PC-9 (cell line): ENCODE data around the gene IL2RG.

Source experiments
- EZH2 ChIP-seq: fragments of 200-600 bp; sonication (generic); IDR thresholded peaks from 2 replicates; pipeline ENCODE4 v1.8.0; 2017; ENCODE audit warnings: antibody characterized with exemption, low read depth
- TF ChIP-seq, protein P1 (sequence below): fragments of 200-600 bp; sonication (generic); conservative IDR thresholded peaks from 2 replicates; pipeline ENCODE4 v1.6.1; 2017; ENCODE audit warnings: mixed run types, antibody characterized with exemption, mild to moderate bottlenecking, moderate library complexity

DNA sequence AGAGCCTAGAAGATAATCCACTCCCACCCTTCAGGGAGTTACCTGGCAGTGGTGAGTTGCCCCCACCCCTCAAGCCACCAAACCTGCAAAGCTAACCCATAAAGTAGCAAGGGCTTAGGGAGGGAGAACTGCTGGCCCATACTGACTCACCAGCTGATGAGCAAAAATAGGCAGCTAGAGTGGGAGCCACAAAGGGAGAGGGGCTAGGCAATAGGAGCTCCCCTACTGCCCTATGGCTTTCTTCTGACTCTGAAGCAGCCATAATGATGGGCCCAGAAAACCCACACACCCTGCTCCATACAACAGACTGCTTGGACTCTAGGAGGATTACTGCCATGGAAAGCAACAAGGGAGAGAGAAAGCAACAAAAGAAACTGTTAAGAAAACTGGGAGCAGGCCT, 51.2 kb downstream of the IL2RG start:
- TF ChIP-seq, protein P1, sequence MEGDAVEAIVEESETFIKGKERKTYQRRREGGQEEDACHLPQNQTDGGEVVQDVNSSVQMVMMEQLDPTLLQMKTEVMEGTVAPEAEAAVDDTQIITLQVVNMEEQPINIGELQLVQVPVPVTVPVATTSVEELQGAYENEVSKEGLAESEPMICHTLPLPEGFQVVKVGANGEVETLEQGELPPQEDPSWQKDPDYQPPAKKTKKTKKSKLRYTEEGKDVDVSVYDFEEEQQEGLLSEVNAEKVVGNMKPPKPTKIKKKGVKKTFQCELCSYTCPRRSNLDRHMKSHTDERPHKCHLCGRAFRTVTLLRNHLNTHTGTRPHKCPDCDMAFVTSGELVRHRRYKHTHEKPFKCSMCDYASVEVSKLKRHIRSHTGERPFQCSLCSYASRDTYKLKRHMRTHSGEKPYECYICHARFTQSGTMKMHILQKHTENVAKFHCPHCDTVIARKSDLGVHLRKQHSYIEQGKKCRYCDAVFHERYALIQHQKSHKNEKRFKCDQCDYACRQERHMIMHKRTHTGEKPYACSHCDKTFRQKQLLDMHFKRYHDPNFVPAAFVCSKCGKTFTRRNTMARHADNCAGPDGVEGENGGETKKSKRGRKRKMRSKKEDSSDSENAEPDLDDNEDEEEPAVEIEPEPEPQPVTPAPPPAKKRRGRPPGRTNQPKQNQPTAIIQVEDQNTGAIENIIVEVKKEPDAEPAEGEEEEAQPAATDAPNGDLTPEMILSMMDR = no peak
- TF ChIP-seq EZH2 = no peak
